ENCODE results near the gene DNAH2.

GRCh38 chr17:7846765-7847661 lies 129.5 kb downstream of the DNAH2 start:
- TF ChIP-seq, protein P1, sequence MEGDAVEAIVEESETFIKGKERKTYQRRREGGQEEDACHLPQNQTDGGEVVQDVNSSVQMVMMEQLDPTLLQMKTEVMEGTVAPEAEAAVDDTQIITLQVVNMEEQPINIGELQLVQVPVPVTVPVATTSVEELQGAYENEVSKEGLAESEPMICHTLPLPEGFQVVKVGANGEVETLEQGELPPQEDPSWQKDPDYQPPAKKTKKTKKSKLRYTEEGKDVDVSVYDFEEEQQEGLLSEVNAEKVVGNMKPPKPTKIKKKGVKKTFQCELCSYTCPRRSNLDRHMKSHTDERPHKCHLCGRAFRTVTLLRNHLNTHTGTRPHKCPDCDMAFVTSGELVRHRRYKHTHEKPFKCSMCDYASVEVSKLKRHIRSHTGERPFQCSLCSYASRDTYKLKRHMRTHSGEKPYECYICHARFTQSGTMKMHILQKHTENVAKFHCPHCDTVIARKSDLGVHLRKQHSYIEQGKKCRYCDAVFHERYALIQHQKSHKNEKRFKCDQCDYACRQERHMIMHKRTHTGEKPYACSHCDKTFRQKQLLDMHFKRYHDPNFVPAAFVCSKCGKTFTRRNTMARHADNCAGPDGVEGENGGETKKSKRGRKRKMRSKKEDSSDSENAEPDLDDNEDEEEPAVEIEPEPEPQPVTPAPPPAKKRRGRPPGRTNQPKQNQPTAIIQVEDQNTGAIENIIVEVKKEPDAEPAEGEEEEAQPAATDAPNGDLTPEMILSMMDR (IDR thresholded peaks at IDR 0.05), result no peak
- TF ChIP-seq POLR2A (IDR thresholded peaks at IDR 0.05), result no peak
